HUES6 (cell line): Measurements from ENCODE around the gene NUP42.
"Not testable (repeated sequence)": the region's sequence is repeated elsewhere in the genome, so short reads cannot be mapped to it uniquely, and the experiment has no call there.

ENCODE experiments used
- H3K27ac ChIP-seq: 2 replicates; pipeline ENCODE4 v1.7.0; 2013; ENCODE audit warnings: low read depth, mild to moderate bottlenecking, low read length, inconsistent platforms
- H3K27me3 ChIP-seq: 2 replicates; pipeline ENCODE4 v1.6.1; 2013; ENCODE audit warnings: low read length; ENCODE audit not compliant: control insufficient read depth, insufficient read depth
- H3K36me3 ChIP-seq: 2 replicates; pipeline ENCODE4 v1.6.1; 2013; ENCODE audit warnings: low read length; ENCODE audit not compliant: control insufficient read depth, insufficient read depth
- H3K4me1 ChIP-seq: 2 replicates; pipeline ENCODE4 v1.6.1; 2013; ENCODE audit warnings: low read length; ENCODE audit not compliant: control insufficient read depth, insufficient read depth
- H3K4me3 ChIP-seq: 2 replicates; pipeline ENCODE4 v1.5.1; 2013; ENCODE audit warnings: low read depth, low read length
- H3K9ac ChIP-seq: one replicate; pipeline ENCODE4 v1.6.1; 2013; ENCODE audit warnings: mild to moderate bottlenecking, low read length
- H3K9me3 ChIP-seq: 2 replicates; pipeline ENCODE4 v1.6.1; 2013; ENCODE audit warnings: low read depth, low read length; ENCODE audit not compliant: control insufficient read depth, insufficient read depth

The NUP42 gene

DNA sequence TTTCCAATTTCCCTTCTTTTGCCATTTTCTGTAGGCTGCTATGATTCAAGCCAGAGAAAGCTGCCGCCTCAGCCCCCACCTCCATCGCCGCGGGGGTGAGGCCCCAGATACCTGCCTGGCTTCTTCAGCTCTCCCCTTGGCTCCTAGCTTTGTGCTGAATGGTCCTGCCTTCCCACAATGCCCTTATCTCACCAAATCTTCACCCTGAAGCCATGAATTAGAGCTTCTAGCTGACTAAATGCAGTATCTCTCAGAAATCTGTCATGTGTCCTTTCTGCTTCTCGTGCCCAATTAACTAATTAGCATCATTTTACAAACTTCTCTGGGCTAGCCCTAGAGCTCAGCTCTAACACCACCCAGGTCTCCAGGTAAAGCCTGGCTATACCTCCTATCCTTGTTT is 32.6 kb downstream of the NUP42 start:
- Histone ChIP-seq H3K36me3 (no peaks in the 10 kb centered on the region), H3K27ac (no peak overlapping the region), H3K4me1 (peaks cover 10% of the 10 kb centered on the region), H3K4me3 (no peak overlapping the region), H3K27me3 (no peaks in the 10 kb centered on the region), H3K9me3 (no peaks in the 10 kb centered on the region), H3K9ac (no peak overlapping the region)

DNA sequence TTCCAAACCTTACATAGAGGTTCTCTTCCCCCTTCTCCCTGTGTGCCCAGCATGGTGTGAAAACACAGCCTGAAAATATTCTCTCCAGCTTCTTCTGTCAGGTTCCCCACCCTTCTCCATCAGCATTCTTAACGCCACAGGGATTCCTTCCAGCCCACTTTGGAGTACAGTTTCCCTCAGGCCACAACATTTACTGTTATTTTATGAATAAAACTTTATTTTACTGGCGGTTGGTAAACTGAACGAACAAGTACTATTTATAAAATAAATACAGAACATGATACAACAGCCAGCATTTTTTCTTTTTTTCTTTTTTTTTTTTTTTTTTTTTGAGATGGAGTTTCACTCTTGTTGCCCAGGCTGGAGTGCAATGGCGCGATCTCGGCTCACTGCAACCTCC is 33.1 kb downstream of the NUP42 start:
- Histone ChIP-seq H3K4me3 (no peak overlapping the region), H3K9ac (no peak overlapping the region)

DNA sequence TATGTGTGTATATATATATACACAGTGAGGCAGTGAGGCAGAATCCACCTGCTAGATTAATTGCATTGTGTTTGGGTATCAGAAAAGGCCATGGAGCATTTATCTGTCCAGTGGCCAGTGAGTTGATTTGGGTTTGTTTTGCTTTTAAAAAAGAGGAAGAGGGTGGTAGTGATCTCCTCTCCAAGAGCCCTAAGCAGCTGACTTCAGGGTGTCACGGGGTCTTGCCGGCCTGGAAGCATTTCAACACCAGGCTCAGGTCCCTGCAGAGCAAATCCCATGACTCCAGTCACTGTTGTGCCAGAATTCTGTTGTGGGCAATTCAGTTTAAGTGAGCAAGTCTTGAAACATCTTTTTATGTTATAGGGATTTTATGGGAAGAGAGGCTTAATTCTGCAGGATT is 34.2 kb downstream of the NUP42 start:
- H3K9me3 ChIP-seq = no peaks in the 10 kb centered on the region
- H3K27ac ChIP-seq = no peak overlapping the region
- no peak overlapping the region for H3K9ac ChIP-seq
- no peak overlapping the region for H3K4me3 ChIP-seq
- no peaks in the 10 kb centered on the region for H3K27me3 ChIP-seq
- H3K36me3 ChIP-seq = no peaks in the 10 kb centered on the region
- H3K4me1 ChIP-seq = peaks cover 16% of the 10 kb centered on the region

More for the DNA sequence above, 33.1 kb downstream of the NUP42 start:
- Histone ChIP-seq H3K9me3 (no peaks in the 10 kb centered on the region), H3K4me1 (peaks cover 10% of the 10 kb centered on the region), H3K36me3 (no peaks in the 10 kb centered on the region), H3K27ac (no peak overlapping the region), H3K27me3 (no peaks in the 10 kb centered on the region)

DNA sequence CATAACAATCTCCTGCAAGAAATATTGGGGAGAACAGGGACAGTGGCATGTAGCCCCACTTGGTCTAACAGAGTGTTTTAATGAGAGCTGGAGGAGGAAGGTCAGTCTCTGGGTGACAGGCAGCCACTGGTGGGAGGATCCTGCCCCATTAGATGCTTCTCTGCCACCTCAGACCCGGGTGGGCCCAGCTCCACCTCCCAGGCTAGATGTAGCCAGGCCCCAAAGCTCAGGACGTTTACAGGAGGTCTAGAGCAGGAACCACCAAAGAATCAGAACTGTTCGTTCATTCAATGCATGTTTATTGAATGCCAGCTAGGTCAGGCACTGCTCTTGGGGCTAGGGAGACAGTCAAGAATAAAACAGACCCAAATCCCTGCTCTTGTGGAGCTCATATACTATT is 36.3 kb downstream of the NUP42 start:
- H3K9ac ChIP-seq = no peak overlapping the region
- no peaks in the 10 kb centered on the region for H3K36me3 ChIP-seq
- peaks cover 9% of the 10 kb centered on the region; the same call in 1 of the 2 replicates for H3K4me1 ChIP-seq

DNA sequence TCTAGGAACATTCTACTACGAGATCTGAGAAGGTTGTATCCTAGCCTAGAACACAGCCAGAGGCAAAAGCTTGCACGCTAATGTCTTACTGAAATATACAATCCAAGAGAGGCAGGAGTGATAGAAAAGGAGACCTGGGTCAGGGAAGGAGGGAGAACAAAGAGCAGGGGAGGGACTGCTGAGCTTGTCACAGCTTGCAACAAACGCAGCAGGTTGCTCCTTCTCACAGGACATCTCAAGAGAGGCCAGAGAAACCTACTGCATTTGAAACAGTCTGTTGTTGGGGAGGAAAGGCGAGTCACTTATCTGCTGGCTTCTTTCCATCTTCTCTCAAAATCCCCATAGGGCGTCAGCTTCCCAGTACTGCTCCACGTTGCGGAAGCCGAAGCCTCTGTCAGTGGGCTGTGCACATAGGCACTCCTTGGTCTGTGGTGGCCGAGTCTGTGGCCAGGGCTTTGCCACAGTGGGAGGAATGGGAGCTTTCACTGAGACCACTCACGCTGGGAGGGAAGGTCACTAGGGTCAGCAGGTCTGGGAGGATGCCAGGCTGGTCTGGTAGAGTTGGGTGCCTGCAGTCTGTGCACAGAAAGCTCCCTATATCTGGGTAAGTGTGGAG is 39.0 kb downstream of the NUP42 start:
- Histone ChIP-seq H3K9me3 (no peaks in the 10 kb centered on the region), H3K36me3 (no peaks in the 10 kb centered on the region), H3K9ac (no peak overlapping the region), H3K4me3 (no peak overlapping the region), H3K4me1 (peaks cover 9% of the 10 kb centered on the region; the same call in 1 of the 2 replicates), H3K27ac (no peak overlapping the region), H3K27me3 (no peaks in the 10 kb centered on the region)

More for the DNA sequence above, 36.3 kb downstream of the NUP42 start:
- H3K4me3 ChIP-seq = no peak overlapping the region
- no peak overlapping the region for H3K27ac ChIP-seq
- H3K27me3 ChIP-seq = no peaks in the 10 kb centered on the region
- H3K9me3 ChIP-seq = no peaks in the 10 kb centered on the region

DNA sequence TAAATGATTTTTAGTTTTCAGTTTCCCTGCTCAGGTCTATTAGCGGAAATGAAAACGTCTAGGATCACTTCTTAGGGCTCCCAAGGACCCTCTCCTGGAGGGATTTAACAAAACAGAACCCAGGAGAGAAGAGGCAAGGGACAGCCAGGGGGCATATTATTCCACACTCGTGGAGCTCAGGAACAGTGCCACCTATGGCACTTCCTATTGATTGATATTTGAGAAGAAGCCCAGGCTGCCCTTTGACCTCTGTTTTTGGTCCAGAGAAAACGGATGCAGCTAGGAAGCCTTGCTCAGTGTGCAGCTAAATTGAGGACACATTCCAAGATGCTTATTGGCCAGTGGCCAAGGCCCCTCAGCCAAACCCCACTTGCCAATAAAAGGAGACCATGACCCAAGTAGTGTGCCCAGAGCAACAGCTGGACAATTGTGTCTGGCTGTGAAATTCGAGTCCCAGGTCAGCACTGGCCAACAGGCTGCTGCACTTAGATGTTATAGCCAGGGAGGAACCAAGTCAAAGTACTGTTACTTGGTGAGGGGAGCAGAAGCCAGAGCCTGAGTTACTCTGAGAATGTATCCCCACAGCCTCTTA is 40.7 kb downstream of the NUP42 start:
- Histone ChIP-seq H3K9ac (no peak overlapping the region), H3K4me3 (no peak overlapping the region), H3K27ac (no peak overlapping the region), H3K27me3 (no peaks in the 10 kb centered on the region), H3K36me3 (no peaks in the 10 kb centered on the region), H3K4me1 (peaks cover 9% of the 10 kb centered on the region; the same call in 1 of the 2 replicates), H3K9me3 (no peaks in the 10 kb centered on the region)

DNA sequence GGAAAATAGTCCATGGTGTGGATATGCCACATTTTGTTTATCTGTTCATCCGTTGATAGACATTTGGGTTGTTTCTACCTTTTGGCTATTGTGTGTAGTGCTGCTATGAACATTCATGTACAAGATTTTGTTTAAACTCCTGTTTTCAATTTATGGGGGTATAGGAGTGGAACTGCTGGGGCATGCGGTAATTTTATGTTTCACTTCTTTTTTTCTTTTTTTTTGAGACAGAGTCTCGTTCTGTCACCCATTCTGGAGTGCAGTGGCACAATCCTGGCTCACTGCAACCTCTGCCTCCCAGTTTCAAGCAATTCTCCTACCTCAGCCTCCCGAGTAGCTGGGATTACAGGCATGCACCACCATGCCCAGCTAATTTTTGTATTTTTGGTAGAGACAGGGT is 42.5 kb downstream of the NUP42 start:
- H3K36me3 ChIP-seq, H3K4me1 ChIP-seq, H3K27me3 ChIP-seq, H3K9me3 ChIP-seq, H3K4me3 ChIP-seq, H3K27ac ChIP-seq, H3K9ac ChIP-seq: not testable (repeated sequence)

DNA sequence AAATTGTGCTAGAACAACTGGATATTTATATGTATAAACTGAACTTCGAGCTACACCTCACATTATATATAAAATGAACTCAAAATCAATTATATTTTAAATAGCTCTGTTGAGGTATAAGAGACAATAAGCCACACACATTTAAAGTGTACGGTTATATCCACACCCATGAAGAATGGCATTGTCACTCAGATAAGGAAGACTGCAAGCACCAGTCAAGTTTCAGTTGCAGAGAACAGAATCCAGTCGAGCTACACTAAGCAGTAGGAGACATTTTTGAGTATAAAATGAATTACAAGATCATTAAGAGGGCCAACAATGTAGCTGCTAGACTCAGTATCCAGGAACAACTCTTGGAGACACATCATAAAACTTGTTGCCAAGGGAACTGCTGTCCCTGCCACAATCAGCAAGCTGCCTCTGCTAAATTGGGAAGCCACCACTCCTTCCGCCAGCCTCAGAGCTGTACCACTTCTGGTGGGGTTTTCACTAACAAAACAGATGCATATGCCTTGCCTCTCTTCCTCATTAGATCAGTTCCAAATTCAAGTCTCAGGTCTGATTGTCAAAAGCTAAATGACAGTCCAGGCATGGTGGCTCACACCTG is 45.1 kb downstream of the NUP42 start:
- peaks cover 5% of the 10 kb centered on the region; the same call in 1 of the 2 replicates for H3K9me3 ChIP-seq
- no peaks in the 10 kb centered on the region for H3K27me3 ChIP-seq
- H3K4me1 ChIP-seq = no peaks in the 10 kb centered on the region
- no peak overlapping the region for H3K27ac ChIP-seq
- no peak overlapping the region for H3K9ac ChIP-seq
- H3K4me3 ChIP-seq = no peak overlapping the region
- H3K36me3 ChIP-seq = no peaks in the 10 kb centered on the region

DNA sequence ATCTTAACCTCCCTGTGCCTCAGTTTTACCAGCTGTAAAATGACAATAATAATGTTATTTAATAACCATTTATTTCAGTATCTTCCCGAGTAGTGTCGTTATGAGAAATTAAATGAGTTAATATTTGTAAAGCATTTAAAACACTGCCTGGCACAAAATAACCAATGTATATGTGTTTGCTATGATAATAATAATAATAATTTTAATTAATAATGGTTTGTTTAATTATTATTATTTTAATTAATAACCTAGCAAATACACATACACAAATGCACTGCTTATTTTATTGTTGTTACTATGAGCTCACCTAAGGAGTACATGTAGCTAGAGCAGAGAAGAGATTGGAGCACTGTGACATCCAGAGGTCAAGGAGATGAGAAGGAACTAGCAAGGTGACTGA is 46.6 kb downstream of the NUP42 start:
- Histone ChIP-seq H3K9ac (no peak overlapping the region), H3K9me3 (peaks cover 5% of the 10 kb centered on the region; the same call in 1 of the 2 replicates), H3K4me1 (no peaks in the 10 kb centered on the region), H3K36me3 (no peaks in the 10 kb centered on the region), H3K27ac (no peak overlapping the region), H3K27me3 (no peaks in the 10 kb centered on the region), H3K4me3 (no peak overlapping the region)

DNA sequence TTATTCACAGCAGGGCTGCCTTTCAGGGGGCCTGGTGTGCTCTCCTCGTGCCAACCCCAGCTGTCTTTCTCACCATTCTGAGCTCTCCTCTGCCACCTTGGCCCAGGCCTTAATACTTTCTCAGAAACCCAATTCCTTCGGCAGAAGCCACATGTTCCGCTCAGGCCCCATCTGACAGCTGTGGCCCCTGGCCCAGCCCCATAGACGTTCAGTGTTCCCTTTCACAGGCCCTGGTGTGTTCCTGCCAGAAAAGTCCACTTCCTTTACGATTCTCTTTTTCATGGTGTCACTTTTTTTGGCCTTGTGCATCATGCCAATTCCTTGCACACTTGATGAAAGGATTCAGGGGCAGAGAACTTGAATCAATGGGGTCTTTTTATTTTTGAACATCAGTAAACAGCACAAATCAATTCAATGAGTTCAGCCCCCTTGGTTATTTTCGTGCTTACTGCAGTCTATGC is 48.8 kb downstream of the NUP42 start:
- Histone ChIP-seq H3K4me1 (no peaks in the 10 kb centered on the region), H3K27ac (no peak overlapping the region), H3K9me3 (peaks cover 5% of the 10 kb centered on the region; the same call in 1 of the 2 replicates), H3K36me3 (no peaks in the 10 kb centered on the region), H3K4me3 (no peak overlapping the region), H3K27me3 (no peaks in the 10 kb centered on the region), H3K9ac (no peak overlapping the region)

DNA sequence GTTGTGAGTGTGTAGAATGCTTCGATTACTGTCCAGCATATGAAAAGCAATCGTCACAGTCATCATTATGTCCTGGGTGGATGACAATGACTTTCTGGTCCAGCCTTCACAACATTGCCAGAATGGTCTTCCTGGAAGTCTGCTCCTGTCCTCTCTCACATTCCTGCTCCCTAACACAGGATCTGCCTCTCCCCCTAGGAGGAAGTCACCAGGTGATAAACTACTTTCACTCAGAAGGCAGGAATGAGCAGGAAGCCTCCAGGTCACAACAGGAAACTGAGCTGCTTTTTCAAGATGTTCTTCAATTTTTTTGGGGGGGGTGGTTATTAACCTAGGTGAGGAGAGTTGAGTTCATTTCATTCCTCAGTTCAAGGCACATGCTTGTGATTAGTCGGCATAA is 51.1 kb downstream of the NUP42 start:
- H3K27ac ChIP-seq = no peak overlapping the region

More for the DNA sequence above, 51.1 kb downstream of the NUP42 start:
- Histone ChIP-seq H3K27me3 (no peaks in the 10 kb centered on the region), H3K4me1 (no peaks in the 10 kb centered on the region), H3K4me3 (no peak overlapping the region), H3K9me3 (peaks cover 5% of the 10 kb centered on the region; the same call in 1 of the 2 replicates), H3K9ac (no peak overlapping the region), H3K36me3 (no peaks in the 10 kb centered on the region)
